HL-60/S4 treated with retinoic acid at 250 ng/mL for 4 days and 3 days (cell line): ENCODE measurements around the gene KRT82.

ENCODE experiments used
- in situ Hi-C: fragments of 300-500 bp; cut with MboI; formaldehyde crosslinking; loops from 2 replicates; pipeline ENCODE4 v1.7.0; 2022; ENCODE audit warnings: low sequenced_read_pairs

Gene KRT82

GRCh38 chr12:52364061-52364460 lies 42.1 kb downstream of the KRT82 start:
- in situ Hi-C loops: no loop called here

- in situ Hi-C loops: no loop called here
Measured at GRCh38 chr12:52363111-52363679, 42.9 kb downstream of the KRT82 start.

- in situ Hi-C loops: no loop called here
Measured at GRCh38 chr12:52362118-52362726, 43.9 kb downstream of the KRT82 start.

- in situ Hi-C loops: no loop called here
Measured at GRCh38 chr12:52361553-52361952, 44.6 kb downstream of the KRT82 start.

GRCh38 chr12:52360663-52361271 lies 45.4 kb downstream of the KRT82 start:
- in situ Hi-C loops: no loop called here

- in situ Hi-C loops: no loop called here
Measured at GRCh38 chr12:52360106-52360662, 46.0 kb downstream of the KRT82 start.

- in situ Hi-C loops: no loop called here
Measured at GRCh38 chr12:52359621-52360061, 46.5 kb downstream of the KRT82 start.

- in situ Hi-C loops: no loop called here
Measured at GRCh38 chr12:52358575-52359350, 47.4 kb downstream of the KRT82 start.

GRCh38 chr12:52356762-52357580 lies 49.2 kb downstream of the KRT82 start:
- in situ Hi-C loops: no loop called here

- in situ Hi-C loops: no loop called here
Measured at GRCh38 chr12:52356031-52356761, 49.9 kb downstream of the KRT82 start.

GRCh38 chr12:52355176-52355575 lies 51.0 kb downstream of the KRT82 start:
- in situ Hi-C loops: no loop called here

GRCh38 chr12:52354200-52354599 lies 51.9 kb downstream of the KRT82 start:
- in situ Hi-C loops: no loop called here

- in situ Hi-C loops: no loop called here
Measured at GRCh38 chr12:52353766-52354165, 52.4 kb downstream of the KRT82 start.

- in situ Hi-C loops: no loop called here
Measured at GRCh38 chr12:52352951-52353350, 53.2 kb downstream of the KRT82 start.

GRCh38 chr12:52351196-52352059 lies 54.7 kb downstream of the KRT82 start:
- in situ Hi-C loops: no loop called here

GRCh38 chr12:52350786-52351185 lies 55.3 kb downstream of the KRT82 start:
- in situ Hi-C loops: no loop called here

- in situ Hi-C loops: no loop called here
Measured at GRCh38 chr12:52350021-52350620, 56.0 kb downstream of the KRT82 start.

- in situ Hi-C loops: no loop called here
Measured at GRCh38 chr12:52349196-52349595, 56.9 kb downstream of the KRT82 start.
